Fibroblast of skin of abdomen (primary cell): Measurements from ENCODE around the gene C16orf86.
A peak's percentile ranks its signal among the peaks of the same experiment; 100 is the strongest.
"Not testable (repeated sequence)": the region's sequence is repeated elsewhere in the genome, so short reads cannot be mapped to it uniquely, and the experiment has no call there.

Experiments
- DNase-seq: peaks from one replicate; pipeline ENCODE4 v3.0.0-alpha.2; 2013

C16orf86 gene

DNA sequence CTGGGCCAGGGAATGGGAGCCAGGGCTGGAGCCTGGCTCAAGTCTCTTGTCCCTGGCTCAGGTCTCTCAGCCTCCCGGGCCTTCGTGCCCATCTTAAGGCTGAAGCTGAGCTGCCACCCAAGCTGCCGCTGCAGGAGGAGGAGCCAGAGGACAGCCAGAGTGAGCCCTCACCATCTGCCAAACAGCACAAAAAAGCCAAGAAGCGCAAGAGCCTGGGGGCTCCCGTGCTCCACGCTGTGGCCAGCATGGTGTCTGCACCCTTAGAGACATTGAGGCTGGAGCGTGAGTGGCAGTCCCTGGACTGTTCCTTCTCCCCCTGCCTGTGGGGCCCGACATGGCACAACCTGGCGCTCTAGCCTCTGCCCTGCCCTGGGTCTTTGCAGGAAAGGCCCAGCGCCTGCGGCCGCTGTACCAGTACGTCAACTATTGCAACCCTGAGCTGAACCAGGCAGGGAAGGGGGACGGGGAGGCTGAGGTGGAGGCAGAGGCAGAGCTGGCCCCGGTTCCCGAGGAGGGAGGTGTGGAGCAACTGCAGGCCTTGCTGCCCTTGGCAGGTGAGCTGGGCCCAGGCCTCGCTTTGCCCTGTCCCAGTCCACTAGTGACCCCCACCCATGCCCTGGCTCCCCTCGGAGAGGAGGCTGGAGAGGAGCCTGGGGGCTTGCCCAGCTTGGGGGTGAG lies 1.3 kb downstream of the C16orf86 start:
- DNase-seq: peak; percentile 91

- no peak for DNase-seq
Measured at GRCh38 chr16:67668495-67669157, 2.0 kb downstream of the C16orf86 start.

GRCh38 chr16:67669499-67670101 lies 3.0 kb downstream of the C16orf86 start:
- no peak for DNase-seq

DNA sequence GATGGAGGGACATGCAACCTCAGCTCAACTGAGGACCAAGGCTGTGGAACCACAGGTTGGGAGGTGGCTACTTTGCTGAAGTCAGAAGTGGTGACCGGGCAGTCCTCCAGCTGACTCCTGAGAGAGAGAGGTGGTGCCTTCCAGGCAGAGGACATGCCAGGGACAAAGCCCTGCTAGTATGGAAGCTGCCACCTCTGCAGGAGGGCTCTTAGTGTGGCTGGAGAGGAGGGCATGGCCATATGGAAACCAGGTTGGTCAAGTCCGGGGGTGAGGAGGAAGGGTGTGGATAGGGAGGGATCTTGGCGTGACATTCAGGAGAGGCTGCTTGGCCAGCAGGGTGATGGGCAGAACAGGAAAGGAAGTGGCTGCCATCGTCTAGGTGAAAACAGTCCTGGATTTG lies 5.7 kb downstream of the C16orf86 start:
- DNase-seq: no peak

GRCh38 chr16:67672739-67673662 lies 6.4 kb downstream of the C16orf86 start:
- DNase-seq: peak; percentile 55

GRCh38 chr16:67673712-67674580 lies 7.3 kb downstream of the C16orf86 start:
- peak; percentile 11 for DNase-seq

GRCh38 chr16:67674851-67675578 lies 8.4 kb downstream of the C16orf86 start:
- DNase-seq: no peak

GRCh38 chr16:67675579-67675935 lies 8.9 kb downstream of the C16orf86 start:
- no peak for DNase-seq

DNA sequence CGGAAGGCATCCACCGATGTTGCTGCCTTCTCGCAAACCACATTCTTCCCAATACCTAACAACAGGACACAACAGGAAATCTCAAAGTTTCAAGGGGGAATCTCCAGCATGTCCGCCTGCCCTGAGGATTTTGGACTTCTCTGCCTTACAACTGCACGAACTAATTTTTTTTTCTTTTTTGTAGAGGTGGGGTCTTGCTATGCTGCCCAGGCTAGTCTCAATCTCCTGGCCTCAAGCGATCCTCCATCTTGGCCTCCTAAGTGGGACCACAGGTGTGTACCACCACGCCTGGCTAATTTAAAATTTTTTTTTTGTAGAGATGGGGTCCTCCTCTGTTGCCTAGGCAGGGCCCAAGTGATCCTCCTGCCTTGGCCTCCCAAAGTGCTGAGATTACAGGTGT lies 9.4 kb downstream of the C16orf86 start:
- DNase-seq: no peak

DNA sequence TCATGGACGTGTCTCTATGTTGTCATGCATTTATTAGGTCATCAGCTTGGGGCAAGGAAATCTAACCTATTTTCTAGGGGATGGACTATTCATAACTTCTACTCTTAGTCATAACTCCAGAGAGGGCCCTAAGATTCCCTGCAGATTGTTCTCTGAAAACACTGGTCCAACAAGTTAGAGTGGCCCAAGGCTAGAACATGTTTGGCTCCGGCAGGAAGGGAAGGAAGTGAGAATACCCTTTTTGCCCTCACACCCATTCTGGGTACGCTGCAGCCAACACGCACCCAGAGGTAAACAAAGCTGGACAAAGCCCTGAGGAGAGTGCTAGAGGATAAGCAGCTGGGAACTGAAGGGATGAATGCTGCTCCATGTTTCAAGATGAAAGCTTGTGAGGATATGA lies 9.9 kb downstream of the C16orf86 start:
- no peak for DNase-seq

DNA sequence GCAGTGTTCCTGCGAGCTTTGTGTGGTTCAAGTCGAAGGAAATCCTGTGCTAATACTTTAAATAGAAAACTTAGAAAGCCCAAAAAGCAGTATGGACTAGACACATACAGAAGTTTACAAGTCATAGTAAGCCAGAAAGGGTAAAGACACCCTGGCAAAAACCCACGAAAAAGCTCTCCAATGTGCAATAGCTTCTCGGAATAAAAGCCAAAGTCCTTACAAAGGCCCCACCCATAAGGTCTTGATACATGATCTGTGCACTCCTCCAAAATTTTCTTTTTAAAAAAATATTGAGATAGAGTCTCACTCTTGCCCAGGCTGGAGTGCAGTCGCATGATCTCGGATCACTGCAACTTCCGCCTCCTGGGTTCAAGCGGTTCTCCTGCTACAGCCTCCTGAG lies 10.3 kb downstream of the C16orf86 start:
- no peak for DNase-seq

- DNase-seq: no peak
Measured at GRCh38 chr16:67677712-67678111, 11.1 kb downstream of the C16orf86 start.

- DNase-seq: no peak
Measured at GRCh38 chr16:67678354-67679023, 11.9 kb downstream of the C16orf86 start.

- DNase-seq: no peak
Measured at GRCh38 chr16:67679935-67680897, 13.6 kb downstream of the C16orf86 start.

- no peak for DNase-seq
Measured at GRCh38 chr16:67683767-67684166, 17.2 kb downstream of the C16orf86 start.

DNA sequence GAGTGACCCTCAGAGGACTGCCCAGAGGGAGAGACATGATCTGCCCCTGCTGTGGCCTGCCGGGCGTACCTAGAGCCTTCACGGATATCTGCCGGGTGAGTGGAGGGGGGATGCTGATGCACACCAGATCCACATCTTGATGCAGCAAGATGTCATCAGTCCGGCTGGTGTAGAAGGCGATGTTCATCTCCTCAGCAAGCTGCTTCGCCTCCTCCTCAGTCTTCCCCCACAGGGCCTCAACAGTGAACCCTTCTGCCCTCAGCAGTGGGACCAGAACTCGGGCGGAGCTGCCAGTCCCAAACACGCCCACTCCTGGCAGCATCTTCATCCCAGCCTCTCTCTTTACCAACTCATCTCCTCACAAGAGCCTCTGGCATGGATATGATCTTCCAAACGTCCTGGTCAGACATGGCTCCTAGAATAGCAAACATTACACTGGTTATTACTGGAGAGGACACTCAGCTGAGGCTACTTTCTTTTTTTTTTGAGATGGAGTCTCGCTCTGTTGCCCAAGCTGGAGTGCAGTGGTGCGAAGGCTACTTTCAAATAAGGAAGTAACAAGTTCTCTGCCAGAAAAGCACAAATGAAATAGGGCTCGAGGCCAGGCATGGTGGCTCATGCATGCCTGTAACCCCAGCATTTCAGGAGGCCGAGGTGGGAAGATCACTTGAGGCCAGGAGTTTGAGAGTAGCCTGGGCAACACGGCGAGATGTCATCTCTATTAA lies 18.9 kb downstream of the C16orf86 start:
- DNase-seq: no peak

GRCh38 chr16:67693517-67694285 lies 27.1 kb downstream of the C16orf86 start:
- not testable (repeated sequence) for DNase-seq

GRCh38 chr16:67694611-67695010 lies 28.0 kb downstream of the C16orf86 start:
- no peak for DNase-seq
